Stimulated activated CD4-positive, alpha-beta T cell treated with anti-CD3 and anti-CD28 coated beads, Interleukin-12 subunit alpha, Interleukin-12 subunit beta, amount 100 ng/mL, for 4 hours (primary cell): ENCODE measurements around the gene CSF1.
"Not testable (repeated sequence)": the region's sequence is repeated elsewhere in the genome, so short reads cannot be mapped to it uniquely, and the experiment has no call there.

ENCODE experiments used
- DNase-seq: peaks from one replicate; pipeline ENCODE4 v3.0.0-alpha.2; 2020

CSF1 gene

DNA sequence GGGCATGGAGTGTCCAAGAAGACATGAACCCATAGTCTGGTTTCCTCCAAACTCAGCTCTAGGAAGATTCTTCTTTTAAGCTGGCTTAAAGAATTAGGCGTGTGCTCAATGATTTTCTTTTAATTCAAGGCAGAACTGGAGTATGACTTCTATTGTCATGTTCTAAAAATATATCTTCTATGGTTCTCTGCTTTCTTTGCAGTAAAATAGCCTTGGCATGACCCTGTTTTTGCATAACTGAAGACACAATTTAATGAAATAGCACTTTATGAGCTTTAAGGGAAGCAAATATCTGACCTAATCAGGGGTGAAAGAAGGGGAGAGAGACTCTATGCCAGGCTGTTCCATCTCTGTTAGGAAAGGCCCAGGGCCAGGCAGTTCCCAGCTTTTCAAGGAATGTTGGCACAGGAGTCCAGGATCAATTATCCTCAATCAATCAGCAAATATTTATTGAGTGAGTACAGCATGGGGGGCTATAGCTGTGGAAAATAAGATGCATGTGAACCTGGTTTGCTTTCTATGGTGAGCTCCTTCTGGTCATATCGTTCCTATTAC is 7.2 kb upstream of the CSF1 start:
- DNase-seq = no peak

DNA sequence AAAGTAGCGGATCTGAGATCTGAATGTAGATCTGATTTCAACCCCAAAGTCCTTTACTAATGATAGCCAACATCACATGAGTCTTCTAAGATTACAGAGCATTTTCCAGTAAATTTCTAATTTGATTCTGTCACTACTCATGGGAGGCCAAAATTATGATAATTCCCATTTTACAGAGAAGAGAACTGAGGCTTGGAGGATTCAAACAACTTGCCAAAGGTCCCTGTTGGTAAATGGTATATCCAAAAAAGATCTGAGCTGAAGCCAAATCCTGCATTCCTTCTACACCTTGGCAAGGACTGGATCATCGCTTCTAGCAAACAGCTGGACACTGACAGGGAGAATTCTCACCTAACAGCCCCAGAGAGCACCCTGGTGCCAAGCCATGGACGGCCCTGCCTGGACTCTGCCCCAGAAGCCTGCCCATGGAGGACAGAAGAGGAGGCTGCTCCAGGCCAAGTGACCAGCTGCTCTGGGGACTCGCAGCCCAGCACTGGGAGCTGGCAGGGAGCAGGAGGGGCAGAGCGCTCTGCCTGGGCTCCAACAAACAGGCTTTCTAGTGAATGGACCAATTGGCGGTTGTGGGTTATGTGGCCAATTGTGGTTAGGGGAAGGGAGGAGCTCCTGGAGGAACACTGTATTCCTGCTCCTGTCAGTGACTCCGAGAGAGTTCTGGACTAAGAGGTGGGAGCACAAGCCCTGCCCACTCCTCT is 6.4 kb upstream of the CSF1 start:
- no peak for DNase-seq

DNA sequence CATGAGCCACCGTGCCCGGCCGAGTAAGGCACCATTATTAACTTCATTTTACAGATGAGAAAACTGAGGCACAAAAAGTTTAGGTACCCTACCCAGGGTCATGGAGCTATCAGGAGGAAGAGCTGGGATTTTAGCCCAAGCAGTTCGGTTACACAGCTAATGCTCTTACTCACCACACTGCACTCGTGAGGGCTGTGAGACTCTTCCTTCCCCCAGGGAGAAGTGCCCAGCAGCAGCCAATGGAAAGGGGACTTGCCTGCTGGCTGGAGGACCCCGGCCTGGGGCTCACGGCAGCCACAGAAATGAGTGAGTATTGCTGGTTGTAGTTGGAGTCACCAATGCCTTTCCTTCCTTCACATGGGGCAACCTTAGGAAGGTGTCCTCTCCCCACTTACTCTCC is 5.2 kb upstream of the CSF1 start:
- no peak for DNase-seq

DNA sequence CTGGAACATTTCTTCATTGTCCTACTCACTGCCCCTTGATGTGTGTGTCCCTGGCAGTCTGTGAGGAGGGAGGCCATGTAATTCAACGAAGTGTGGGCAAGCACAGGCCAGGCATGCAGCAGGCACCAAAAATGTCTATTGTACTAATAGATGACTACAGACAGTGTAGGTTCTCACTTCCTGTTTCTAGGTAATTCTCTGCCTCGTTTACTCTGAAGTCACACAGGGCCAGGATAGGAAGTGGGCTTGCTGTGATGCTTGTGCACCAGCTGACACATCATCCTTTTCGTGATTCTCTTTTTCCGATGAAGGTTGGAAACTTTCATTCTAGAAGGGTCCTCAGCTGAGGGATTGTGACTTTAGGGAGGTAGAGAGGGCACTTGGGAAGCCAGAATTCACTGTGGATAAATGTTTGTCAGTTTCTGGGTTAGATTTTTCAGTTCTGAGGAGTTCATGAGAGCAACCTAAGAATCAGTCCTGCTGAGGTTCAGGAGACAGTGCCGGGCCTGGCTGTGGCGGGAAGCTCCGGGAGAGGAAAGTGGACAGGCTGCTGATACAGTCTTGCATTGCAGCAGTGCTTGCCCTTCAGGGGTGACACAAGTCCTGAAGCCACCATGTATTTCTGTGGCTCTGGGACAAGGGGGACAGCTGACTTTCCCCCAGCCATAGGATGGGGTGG is 4.3 kb upstream of the CSF1 start:
- peak; percentile 47 for DNase-seq

GRCh38 chr1:109906839-109907180 is 3.8 kb upstream of the CSF1 start:
- DNase-seq = no peak

DNA sequence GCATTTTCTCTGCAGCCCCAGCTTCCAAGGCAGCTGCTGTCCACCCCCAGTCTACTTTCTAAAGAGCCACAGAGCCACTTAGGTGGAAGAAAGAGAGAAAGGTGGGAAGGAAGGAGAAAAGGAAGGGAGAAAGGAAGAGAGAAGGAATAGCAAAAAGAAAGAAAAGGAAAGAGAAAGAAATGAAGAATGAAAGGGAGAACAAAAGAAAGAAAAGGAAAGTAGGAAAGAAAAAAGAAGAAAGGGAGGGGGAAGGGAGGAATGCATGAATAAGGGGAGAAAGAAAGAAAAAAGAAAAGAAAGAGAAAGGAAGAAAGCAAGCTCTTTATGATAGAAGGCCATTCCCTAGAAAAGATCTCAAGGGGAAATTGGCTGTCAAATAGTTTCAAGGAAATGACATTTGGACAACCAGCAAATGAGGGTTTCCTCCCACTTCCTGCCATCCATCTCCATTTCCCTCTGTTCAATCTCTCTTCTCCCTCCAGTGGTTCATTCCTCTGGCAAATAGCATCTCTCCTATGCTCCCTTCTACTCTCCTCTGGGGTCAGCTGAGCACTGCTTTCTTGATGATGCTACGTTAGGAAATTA is 3.4 kb upstream of the CSF1 start:
- no peak for DNase-seq

DNA sequence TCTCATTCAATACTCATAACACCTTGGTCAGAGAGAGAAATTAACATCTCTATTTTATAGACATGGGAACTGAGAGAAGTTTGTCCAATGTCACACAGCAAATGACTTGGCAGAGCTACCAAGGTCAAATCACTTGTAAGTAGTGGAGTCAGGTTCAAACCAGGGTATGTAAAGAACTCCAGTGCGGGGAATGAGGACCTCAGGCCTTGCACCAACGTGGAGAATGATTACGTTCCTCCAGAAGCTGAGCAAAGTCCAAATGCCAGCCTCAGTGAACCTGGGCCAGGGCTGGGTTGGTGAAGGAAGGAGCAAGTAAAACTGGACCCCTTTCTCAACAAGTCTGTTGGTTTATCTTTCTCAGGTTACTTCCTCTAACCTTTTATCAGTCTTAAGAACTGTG is 1.8 kb upstream of the CSF1 start:
- DNase-seq = no peak

DNA sequence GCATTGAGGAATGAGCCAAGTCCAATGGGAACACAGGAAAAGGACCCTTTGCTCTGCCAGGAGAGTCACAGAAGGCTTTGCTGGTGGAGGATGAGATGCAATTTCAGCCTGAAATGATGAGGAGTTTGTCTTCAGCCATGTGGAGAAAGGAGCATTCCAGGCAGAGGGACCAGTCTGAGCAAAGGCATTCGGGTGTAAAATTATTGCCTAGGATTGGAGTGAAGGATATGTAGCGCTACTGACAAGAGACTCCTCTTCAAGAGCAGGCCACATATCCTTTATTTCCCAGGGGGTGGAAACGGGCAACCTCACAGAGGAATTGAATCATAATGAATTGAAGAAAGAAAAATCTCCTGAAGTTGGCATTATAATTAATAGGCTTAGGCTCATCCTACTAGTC is 1.1 kb upstream of the CSF1 start:
- no peak for DNase-seq

GRCh38 chr1:109910963-109911798 is 532 bp downstream of the CSF1 start:
- peak; percentile 33 for DNase-seq

DNA sequence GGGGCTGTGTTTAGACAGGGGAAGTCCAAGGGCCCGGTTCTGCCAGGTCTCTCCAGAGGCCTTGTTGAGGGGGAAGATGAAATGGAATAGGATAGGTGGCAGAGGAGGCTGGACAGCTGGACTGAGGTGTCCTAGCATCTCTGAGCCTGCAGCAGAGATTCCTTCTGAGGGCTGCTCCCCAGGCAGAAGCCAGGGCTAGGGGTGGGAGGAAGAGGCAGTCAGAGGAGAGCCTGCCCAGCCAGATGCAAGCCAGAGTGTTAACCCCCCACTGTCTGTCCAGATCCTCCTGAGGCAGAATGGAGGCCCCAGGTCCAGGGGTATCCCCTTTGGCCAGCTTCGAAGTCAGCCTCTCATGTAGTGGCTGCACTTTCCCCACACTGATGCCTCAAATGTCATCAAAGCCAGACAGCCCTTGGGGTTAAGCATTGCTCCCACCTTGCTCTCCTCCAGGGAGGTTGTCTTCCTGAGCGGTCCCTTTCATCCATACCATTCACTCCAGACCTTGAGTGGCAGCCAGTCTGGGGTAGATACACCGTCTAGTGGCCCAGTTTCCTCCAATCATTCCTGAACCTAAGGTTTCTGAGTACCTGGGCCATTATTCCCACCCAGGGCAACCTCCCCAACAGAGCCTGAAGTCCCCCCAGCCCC is 1.7 kb downstream of the CSF1 start:
- no peak for DNase-seq

DNA sequence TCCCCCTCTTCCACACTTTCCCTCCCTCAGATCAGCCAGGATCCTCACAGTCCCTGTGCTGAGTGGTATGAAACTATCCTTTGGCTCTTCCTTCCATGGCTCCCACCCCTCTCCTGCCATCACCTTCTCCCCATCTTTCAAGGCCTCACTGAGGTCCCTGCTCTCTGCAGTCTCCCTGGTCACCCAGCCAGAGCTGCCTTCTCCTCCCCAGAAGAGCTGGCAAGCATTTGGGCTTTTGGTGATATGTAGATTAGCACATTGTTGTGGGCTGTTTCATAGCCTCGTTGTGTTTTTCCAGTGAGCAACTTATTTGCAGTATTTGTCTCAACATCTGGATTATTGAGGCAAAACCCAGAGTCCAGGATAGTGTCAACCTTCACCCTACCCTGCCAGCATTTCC is 2.2 kb downstream of the CSF1 start:
- no peak for DNase-seq

GRCh38 chr1:109913360-109913879 is 2.8 kb downstream of the CSF1 start:
- DNase-seq = no peak

DNA sequence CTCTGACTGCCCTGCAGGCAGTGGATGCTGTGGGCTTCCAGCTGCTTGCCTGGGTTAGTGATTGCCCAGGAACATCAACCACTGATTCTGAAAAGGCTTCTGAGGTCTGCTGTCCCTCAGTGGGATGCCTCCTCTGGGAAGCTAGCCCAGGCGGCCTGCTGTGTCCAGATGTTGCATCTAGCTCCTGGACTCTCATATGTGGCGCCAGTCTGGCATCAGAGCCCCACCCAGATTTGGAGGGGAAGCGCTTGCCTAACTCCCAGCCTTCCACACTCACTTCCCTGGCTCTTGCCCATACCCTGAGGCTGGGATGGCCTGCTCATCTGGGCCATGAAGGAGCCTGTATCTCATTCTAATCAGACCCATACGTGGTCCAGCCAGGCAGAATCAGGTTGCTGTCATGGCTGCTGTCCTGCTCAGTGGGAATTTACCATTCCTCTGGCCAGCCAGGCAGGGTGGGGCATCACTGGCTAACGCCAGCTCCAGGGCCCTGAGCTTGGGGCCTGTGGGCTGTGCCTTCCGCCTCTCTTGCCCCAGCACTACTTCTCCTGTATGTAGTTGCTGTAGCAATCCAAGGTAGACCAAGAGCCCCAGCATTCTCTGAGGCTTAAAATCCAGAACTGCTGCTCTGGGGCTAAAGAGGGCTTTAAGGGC is 4.1 kb downstream of the CSF1 start:
- no peak for DNase-seq

GRCh38 chr1:109917051-109917767 is 6.6 kb downstream of the CSF1 start:
- no peak for DNase-seq

GRCh38 chr1:109917768-109918606 is 7.3 kb downstream of the CSF1 start:
- no peak for DNase-seq

DNA sequence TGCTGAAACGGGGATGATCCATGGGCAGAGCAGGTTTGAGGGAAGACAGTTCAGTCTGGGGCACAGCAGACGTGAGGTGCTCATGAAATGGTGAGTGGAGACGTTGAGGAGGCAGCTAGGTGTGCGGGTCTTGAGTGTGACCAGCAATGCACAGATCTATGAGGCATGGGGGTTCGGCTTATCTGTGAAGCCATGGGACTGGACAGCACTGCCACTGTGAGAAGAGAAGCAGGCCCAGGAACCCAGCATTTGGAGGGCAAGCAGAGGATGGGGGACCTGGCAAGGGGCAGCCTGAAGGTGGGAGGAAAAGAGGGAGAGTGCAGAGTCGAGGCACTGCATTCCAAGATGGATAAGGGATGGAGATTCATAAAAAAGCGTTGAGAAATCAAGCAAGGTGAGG is 8.0 kb downstream of the CSF1 start:
- no peak for DNase-seq

GRCh38 chr1:109919303-109919702 is 8.7 kb downstream of the CSF1 start:
- DNase-seq = no peak

DNA sequence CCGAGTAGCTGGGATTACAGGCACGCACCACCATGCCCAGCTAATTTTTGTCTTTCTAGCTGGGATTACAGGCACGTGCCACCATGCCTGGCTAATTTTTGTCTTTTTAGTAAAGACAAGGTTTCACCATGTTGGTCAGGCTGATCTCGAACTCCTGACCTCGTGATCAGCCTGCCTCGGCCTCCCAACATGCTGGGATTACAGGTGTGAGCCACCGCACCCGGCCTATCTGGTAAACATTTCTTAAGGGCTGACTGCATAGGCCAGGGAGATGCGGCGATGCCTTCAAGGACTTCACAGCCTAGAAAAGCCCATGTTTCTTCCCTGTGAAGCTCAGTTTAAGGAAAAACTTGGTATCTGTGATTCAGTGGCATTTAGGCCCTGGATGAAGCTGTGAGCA is 9.7 kb downstream of the CSF1 start:
- DNase-seq = not testable (repeated sequence)

DNA sequence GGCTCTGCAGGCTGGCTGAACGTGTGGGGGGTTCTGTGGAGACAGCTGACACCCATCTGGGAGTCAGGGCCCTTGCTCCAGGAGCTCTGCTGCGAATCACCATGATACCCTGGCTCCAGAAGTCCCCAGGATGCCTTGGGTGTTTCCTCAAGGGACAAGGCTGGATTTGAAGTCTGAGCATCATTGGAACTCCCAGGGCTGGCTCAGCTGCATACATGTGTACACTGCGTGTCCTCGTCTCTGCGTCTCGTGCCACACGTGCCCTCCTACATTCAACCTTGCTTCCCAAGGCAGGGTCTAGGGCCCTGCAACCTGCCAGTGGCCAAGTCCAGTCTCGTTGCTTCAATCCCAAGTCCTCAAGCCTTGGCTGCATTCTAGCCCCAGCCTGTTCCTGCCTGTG is 11.7 kb downstream of the CSF1 start:
- no peak for DNase-seq
